ENCODE data around the gene HSPB7. TPM values are rescaled to one million over a fixed set of nuclear protein-coding genes. Genes with fewer than 3 reads are reported as not detected.
A peak's percentile ranks its signal among the peaks of the same experiment; 100 is the strongest.
"Not testable (repeated sequence)": the region's sequence is repeated elsewhere in the genome, so short reads cannot be mapped to it uniquely, and the experiment has no call there.

Gene HSPB7
- polyA plus RNA-seq, 10 donors = 96.0 to 165 (median 132) TPM

- DNase-seq = no peak
Observed at GRCh38 chr1:16053781-16054502, 36.1 kb upstream of the HSPB7 start.

GRCh38 chr1:16051949-16052348 is 34.1 kb upstream of the HSPB7 start:
- DNase-seq = not testable (repeated sequence)

- no peak for DNase-seq
Observed at GRCh38 chr1:16051039-16051438, 33.2 kb upstream of the HSPB7 start.

GRCh38 chr1:16050328-16050727 is 32.5 kb upstream of the HSPB7 start:
- no peak for DNase-seq

GRCh38 chr1:16048573-16049189 is 30.8 kb upstream of the HSPB7 start:
- DNase-seq = peak; percentile 27 to 65 (median 28)

DNA sequence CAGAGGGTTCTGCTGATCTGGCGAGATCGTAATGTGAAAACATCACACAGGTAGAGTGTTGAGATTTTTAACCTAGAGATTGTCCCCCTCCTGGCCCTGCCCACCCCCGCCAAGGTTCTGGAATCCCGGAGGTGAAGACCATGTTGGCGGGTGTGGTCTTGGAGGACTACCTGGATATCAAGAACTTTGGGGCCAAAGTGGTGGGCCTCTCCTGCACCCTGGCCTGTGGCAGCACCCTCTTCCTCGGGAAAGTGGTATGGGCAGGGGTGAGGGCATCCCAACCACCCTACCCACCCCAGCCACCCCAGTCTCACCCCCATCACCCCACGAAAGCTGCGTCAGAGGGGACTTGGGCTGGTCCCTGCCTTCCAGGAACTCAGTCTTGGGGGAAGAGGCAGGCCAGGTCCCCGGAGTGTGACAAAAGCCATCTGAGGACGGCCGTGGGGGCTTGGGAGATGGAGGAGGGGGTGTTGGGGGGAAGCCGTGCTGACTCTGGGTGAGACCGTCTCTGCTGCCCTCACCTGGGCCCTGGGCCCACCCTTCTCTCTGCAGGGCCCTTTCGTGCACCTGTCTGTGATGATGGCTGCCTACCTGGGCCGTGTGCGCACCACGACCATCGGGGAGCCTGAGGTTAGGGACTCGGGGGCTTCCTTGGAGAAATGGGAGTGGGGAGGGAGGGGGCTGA is 30.1 kb upstream of the HSPB7 start:
- no peak for DNase-seq

DNA sequence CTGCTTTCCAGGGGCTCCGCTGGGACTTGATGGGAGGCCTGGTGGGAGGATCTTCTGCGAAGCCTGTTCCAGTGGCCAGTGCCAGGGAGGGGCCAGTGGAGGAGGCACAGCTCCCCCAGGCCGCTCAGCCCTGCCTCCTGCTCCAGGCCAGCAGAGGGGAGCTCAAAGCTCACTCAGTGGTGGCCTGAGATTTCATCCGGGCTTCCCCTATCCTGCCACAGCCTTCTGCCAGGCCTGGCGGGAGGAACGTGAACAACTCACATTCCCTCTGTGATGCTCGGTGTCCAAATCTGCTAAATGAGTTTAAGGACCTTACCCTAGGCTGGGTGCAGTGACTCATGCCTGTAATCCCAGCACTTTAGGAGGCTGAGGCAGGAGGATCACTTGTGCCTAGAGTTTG is 29.0 kb upstream of the HSPB7 start:
- DNase-seq = no peak

- DNase-seq = no peak
Observed at GRCh38 chr1:16043950-16044349, 26.1 kb upstream of the HSPB7 start.

GRCh38 chr1:16043521-16043920 is 25.7 kb upstream of the HSPB7 start, which contains the start of gene CLCNKB:
Gene CLCNKB (plus strand): TSS chr1:16043782. CDS start chr1:16044493, 711 bp downstream.
- no peak for DNase-seq

GRCh38 chr1:16042654-16043053 is 24.8 kb upstream of the HSPB7 start:
- DNase-seq = not testable (repeated sequence)

DNA sequence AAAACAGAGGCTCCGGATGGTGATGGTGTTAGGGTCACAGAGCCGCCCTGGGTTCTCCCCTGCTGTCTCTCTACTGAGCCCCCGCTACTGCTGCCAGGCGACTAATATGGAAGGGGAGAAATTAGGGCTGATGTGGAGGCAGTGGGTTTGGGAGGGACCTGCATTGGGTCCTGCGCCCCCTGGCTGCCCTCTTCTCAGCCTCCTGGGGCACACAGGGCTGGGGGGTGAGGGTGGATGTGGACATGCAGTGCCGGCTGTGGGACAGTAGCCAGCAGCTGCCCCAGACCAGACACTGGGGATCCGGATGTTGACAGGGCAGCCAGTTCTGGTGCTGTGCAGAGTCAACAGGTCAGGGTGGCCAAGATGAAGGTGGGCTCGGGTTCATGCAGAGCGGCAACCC is 24.3 kb upstream of the HSPB7 start:
- no peak for DNase-seq

DNA sequence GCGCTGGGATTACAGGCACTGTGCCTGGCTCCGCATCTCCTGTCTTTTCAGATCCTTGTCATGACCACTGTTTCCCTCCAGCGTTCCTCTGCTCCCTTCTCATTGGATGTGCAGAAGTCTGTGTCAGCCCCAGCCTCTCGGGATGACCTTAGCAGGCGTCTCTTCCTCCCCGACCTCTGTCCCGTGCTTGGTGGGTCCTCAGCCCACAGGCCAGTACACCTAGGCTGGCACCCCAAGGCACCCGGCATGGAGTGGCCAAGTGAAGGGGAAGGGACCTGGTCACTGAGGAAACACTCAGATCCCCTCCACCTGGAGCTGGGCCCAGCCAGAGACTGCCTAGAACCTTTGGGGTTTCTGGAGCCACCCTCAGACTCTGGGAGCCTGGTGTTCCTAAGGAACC is 23.4 kb upstream of the HSPB7 start:
- no peak for DNase-seq

GRCh38 chr1:16039871-16040270 is 22.0 kb upstream of the HSPB7 start:
- DNase-seq = not testable (repeated sequence)

DNA sequence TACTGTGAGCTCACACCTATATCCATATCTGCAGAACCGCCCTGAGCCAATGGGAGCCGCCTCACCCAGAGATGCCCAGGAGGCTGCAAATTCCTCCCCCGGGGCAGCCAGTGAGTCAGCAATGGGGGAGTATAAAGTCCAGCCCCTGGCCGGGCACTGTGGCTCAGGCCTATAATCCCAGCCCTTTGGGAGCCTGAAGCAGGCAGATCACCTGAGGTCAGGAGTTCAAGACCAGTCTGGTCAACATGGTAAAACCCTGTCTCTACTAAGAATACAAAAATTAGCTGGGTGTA is 20.7 kb upstream of the HSPB7 start:
- no peak for DNase-seq

GRCh38 chr1:16036461-16036860 is 18.6 kb upstream of the HSPB7 start:
- not testable (repeated sequence) for DNase-seq

DNA sequence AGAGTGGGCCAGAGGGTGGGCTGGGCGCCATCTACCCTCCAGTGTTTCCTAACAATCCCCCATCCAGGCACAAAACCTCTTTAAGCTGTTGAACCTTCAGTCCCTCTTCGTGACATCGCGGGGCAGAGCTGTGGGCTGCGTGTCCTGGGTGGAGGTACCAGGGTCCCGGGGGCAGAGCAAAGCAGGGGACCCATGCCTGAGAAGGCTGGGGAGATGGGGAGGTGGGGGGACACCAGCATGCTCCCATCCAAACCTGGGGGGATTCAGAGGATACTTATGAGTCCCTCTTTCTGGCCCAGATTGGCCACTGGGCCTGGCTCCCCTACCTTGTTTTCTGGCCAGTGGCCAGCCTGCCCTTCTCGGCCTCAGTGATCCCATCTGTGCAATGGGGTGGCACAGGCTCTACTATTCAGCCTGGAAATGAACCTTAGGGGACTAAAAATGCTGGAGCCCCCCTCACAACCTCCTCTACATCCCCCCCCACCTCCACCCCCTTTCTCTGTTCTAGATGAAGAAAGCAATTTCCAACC is 15.3 kb upstream of the HSPB7 start:
- DNase-seq = not testable (repeated sequence)

DNA sequence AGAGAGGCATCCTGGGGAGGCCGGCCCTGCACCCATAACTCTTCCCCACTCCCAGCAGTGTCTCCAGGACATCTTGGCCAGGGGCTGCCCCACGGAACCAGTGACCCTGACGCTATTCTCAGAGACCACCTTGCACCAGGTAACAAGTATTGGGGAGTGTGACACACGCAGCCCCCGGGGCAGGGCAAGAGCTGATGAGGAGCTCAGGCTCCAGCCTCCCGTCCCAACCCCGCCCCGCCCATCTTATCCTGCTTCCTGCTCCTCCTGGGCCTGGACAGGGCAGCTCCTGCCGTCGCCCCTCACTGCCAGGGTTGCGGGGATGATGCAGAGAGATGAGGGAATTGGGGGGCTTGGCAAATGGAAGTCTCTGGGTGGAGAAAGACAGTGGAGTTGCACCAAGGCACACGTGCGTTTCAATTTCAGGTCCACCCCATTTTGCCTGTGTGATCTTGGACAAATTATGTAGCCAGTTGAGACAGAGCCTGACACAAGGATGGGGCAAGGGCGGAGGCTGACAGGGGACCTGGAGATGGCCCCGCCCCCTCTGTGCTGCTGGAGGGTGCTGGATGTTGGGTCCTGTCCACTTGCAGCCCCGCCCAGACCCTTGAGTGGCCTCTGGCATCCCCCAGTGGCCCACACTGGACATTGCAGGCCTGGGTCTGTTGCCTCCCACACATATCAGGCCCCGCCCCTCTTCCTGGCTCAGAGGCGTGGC is 14.7 kb upstream of the HSPB7 start:
- DNase-seq = peak; percentile 72 to 86 (median 74)

DNA sequence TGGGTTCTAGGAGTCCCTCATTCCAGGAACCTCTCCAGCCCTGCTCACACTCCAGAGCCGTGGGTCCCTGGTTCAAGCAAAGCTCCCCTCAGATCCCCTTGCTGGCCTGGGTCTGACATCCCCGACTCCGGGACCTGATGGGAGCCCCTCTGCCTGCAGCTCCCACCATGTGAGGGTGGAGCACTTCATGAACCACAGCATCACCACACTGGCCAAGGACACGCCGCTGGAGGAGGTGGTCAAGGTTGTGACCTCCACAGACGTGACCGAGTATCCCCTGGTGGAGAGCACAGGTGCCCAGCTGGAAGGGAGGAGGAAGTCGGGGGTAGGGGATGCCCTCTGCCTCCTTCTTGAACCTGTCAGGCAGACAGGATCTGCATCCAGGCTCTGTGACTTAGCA is 13.7 kb upstream of the HSPB7 start:
- no peak for DNase-seq

- no peak for DNase-seq
Observed at GRCh38 chr1:16029288-16029687, 11.4 kb upstream of the HSPB7 start.

DNA sequence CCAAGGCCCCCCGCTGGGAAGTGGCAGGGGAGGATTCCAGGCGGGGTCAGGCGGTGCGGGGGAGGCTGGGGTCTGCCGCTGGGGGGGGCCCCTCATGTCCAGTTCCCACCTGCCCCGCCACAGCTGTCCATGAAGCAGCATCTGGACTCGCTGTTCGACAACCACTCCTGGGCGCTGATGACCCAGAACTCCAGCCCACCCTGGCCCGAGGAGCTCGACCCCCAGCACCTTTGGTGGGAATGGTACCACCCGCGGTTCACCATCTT is 11.1 kb upstream of the HSPB7 start:
- DNase-seq = not testable (repeated sequence)

DNA sequence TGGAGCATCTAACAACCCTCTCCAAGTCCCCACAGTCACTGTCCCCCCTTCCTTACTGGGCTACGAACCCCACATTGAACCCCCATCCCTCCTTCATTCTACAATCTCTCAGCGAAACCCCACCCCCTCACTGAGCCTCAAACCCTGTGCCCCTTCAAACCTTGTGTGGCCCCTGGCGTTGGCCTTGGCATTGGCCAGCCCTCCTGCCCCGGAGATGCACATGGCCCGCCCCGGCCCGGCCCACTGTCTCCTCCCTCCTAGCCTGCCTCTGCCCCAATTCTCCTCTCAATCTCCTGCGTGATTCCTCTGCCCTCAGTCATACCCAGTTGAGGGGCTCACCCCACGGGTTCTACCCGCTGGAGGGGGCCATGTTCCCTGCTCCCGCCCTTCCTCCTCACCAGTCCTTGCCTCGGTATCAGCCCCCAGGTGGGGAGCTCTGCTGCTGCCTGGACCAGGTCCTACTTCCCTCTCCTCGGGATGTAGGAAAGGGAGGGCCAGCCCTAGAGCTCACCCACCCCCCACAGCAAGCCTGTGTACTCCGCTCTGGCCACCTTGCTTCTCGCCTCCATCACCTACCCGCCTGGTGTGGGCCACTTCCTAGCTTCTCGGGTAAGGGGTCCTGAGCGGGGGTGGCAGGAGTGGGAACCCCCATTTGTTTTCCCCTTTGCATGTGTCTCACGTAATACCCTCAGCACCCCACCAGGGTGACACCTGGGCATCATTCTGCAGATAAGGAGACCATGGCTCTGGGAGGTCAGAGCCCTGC is 10.6 kb upstream of the HSPB7 start:
- DNase-seq = no peak

Measured in muscle of back (tissue), 11 donors.